NCI-H345 treated with DMSO at 0.1 percent for 48 hours (cell line): ENCODE data around the gene KCNK2.

Experiments used
- DNase-seq: peaks from one replicate; lab custom pipeline; 2025; ENCODE audit not compliant: unreplicated experiment; lab: John Stamatoyannopoulos, UW

KCNK2 gene

DNA sequence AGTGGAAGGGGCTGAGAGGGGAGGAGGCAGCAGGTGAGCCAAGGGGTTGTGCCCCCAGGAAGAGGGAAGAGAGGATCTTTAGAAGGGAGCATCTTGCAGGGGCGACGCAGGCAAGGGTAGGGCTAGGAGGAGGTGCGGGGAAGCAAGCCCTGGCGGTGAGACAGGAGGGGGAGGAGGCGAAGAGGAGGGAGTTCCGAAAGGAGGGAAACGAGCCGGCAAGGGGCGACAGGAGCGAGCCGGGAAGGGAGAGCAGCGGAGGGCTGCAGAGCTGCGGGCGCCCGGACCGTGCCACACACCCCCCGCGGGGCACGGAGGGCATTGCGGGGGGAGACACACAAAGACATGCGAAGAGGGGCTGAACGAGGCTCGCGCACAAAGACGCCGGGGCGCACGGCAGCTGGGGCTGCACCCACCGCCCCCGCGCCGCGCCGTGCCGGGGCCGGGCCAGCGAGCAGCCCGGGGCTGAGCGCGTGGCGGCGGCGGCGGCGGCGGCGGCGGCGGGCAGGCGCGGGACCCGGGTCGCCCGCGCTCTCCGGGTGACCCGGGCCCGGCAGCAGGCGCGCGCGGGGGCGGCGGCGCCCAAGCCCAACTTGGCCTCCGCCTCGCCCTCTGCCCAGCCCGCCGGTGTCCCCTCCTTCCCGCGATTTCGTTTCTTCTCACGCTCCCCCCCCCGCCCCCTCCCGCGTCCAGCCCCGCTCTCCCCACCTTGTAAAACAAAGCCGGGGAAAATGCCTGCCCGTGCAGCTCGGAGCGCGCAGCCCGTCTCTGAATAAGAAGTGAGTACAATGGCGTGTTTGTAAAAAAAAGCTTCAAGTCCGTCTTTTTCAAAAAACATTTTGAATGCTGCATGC is at the start of gene KCNK2:
TSS of gene KCNK2 (plus strand) at position 206 of the 851 bp plus-strand sequence. CDS start 649 bp downstream, outside the sequence.
- no peak for DNase-seq

GRCh38 chr1:215032911-215033526 is 49.5 kb upstream of the KCNK2 start:
- no peak for DNase-seq

DNA sequence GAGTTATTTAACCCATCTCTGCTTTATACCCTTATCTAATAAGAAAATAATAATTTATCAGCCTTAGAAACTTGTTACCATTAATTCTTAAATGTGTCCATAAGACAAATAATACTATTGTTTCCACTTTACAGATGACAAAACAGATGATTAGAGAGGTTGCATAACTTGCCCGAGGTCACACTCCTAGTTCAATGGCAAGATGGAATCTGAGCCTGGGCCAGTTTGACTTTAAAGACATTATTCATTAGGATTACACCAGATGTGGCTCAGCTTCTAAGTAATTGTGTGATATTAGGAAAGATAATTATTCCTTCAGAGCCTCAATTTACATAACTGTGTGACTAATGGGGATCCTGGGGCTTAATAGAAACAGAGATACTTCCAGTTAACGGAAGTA is 42.3 kb upstream of the KCNK2 start:
- DNase-seq: no peak

GRCh38 chr1:215043401-215043800 is 39.1 kb upstream of the KCNK2 start:
- no peak for DNase-seq

- no peak for DNase-seq
Observed at GRCh38 chr1:215044151-215044550, 38.4 kb upstream of the KCNK2 start.

DNA sequence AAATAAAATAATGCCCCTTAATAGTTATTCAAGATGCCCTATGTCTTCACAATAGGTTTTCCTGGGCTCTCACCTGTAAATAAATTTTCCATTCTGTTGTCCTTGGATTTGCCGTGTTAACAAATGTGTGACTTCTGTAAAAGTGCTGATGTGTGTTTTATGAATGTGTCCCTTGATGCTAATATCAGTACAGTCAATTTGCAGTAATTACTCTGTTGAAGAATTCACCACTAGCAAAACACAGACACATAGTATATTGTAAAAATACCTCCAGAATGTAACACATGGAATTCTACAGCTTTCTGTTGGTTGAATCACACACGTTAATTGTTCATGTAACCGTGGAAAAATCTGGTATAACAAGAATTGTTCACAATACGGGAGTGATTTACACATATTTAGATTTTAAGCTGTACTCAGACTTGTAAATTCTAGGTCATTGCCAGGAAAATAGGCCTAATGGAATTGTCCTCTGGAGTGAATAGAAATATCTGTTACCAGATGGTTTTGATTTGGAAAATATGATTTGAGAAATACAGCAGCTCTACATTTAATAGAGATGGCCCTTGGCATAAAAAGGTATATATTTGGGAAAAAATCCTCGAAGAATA is 36.7 kb upstream of the KCNK2 start:
- no peak for DNase-seq

- no peak for DNase-seq
Observed at GRCh38 chr1:215052256-215053015, 30.1 kb upstream of the KCNK2 start.

DNA sequence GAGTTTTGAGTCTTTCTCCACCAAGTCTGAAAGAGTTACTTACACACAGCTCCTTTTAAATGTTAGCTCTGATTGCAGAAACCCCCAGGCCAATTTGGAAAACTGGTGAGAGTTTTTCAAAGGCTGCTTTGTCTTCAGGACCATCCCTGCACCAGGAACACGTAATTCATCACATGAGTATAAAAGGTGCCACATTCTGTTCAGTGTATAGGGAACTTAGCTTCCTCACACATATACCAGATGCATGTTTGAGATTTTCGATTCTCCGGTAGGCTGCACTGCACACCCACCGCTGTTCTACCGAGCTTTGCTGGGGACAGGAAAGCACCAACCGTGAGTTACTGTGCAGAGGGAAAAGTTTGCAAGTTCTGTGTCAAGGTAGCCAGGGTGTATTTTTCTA is 28.3 kb upstream of the KCNK2 start:
- DNase-seq: no peak

DNA sequence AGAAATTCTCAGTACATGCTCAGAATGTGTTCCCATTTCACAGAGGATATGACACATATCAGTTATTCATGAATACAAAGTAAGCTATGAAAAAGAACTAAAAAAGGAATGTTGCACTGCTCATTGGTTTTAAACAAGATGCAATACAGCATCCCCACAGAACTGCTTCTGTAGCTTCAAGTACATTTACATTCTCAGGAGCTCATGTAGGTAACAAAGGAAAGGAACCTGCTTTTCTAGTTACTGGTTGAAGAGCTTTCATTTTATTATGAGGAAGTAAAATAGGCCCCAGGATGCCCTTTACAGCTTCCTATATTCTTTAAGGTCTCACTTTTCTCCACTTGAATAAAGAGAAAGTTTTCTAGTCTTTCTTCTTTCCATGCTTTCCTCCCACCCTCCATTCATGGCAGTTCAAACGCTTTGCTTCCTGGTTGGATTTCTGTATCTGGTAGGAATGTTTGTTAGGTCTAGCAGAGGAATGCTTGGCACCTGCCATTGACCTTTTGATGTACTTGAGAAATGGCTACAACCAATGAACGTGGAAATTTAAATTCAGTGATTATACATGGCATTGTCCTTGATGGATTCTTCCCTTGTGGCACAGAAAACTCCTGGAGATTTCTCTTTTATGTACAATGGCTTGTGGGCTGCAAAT is 27.1 kb upstream of the KCNK2 start:
- DNase-seq: no peak

DNA sequence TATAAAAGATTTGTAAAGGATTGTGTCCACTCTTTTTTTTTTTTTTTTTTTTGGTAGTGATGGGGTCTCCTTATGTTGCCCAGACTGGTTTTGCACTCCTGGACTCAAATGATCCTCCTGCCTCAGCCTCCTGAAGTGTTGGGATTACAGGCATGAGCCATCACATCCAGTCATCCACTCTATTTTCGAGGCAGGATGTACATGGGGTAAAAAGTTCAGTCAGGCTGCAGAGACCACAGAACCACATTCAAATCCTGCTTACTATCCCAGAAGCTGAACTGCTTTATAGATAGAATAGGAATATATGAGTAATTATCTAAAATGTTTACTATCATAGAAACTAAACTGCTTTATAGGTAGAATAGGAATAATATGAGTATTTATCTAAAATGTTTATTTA is 26.0 kb upstream of the KCNK2 start:
- no peak for DNase-seq

GRCh38 chr1:215059947-215060346 is 22.6 kb upstream of the KCNK2 start:
- DNase-seq: no peak

- DNase-seq: no peak
Observed at GRCh38 chr1:215064327-215064726, 18.2 kb upstream of the KCNK2 start.

- DNase-seq: no peak
Observed at GRCh38 chr1:215071078-215071477, 11.5 kb upstream of the KCNK2 start.

DNA sequence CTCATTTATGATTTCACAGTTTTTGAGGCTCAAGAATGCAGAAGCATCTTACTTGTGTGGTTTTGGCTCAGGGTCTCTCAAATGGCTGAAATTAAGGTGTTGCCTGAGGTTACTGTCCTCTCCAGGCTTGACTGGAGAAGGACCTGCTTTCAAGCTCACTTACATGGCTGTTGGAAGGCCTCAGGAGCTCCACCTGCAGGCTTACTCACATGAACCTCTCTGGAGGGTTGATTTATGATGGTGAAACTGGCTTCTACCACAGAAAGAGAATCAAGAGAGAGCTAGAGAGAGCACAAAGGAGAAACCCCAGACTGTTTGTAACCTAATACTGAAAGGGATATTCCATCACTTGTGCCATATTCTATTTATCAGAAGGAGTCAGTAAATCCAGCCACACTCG is 6.2 kb upstream of the KCNK2 start:
- DNase-seq: no peak

DNA sequence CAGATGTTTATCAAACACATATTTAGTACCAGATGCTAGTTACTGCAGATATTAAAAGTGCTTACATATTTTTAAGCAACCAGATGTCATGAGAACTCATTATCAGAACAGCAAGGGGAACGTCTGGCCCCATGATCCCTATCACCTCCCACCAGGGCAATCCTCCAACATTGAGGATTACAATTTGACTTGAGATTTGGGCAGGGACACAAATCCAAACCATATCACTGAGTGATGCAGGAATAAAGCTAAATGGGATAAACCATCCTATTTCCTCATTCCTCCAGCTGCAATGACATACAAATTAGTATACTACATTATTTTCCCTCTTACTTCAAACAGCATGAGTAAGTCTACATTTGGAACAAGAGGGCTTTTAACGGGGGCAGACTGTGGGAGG is 3.1 kb upstream of the KCNK2 start:
- DNase-seq: no peak

GRCh38 chr1:215081661-215082531 is 641 bp upstream of the KCNK2 start:
- DNase-seq: no peak

DNA sequence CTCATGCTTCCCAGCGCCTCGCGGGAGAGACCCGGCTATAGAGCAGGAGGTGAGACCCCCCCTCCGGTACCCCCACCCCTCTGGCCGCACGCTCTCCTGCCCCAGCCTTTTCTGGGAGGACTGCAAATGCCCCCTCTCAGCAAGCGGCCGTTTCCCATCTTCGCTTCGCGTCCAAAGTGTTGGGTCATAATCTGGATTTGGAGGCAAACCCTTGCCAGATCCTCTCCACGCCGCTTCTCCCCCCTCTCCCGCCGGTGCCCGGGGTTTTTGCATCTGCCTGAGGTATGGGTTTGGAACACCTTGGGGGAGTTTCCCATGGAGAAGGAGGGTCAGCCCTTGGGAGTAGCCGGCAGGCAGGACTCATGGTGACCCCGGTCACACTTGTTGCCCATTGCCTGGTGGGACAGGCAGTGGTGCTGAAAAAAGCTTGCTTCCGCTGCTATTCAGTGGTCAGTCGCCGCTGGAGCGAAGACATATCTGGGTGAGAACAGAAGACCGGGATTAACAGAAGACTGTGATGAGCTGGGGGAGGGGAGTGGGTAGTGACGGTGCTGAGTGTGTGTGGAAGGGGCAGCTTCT is 935 bp downstream of the KCNK2 start:
- DNase-seq: no peak

- no peak for DNase-seq
Observed at GRCh38 chr1:215084621-215085020, 2.1 kb downstream of the KCNK2 start.

DNA sequence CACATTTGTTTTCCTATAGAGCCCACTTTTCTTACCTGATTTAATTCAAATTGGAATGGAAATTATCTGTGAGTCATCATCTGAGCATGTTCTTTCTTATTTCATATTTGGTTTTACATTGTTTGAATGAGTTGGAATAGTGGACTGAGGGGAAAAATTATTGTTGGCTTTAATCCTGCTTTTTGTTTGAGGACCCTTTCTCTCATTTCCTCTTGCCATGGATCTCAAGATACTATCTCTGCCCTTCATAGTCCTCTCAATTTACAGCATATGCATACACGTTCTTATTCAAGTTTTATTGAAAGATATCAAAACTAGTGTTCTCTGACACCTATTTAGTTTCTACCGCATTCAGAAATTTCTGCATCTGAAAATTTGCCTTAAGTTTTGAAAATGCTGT is 5.1 kb downstream of the KCNK2 start:
- DNase-seq: no peak

GRCh38 chr1:215094381-215094780 is 11.8 kb downstream of the KCNK2 start:
- DNase-seq: no peak
